SK-N-SH treated with all-trans-retinoic acid at 6 μM for 48 hours (cell line): ENCODE measurements around the gene PPP4R1.

Experiments
- ARNTL ChIP-seq: fragments of 450-650 bp; formaldehyde crosslinking; IDR thresholded peaks from 2 replicates; pipeline ENCODE4 v1.5.0; 2020; ENCODE audit warnings: low read depth, mild to moderate bottlenecking, moderate library complexity, borderline replicate concordance
- ISL1 ChIP-seq: fragments of 250-450 bp; sonication (Bioruptor Pico); IDR thresholded peaks from 2 replicates; pipeline ENCODE4 v2.1.2; 2022; ENCODE audit warnings: mild to moderate bottlenecking, moderate library complexity
- PPARA ChIP-seq: fragments of 250-450 bp; sonication (Bioruptor Pico); IDR thresholded peaks from 2 replicates; pipeline ENCODE4 v1.5.0; 2020; ENCODE audit warnings: mild to moderate bottlenecking, borderline replicate concordance
- RARB ChIP-seq: fragments of 250-450 bp; sonication (Bioruptor Pico); IDR thresholded peaks from 2 replicates; pipeline ENCODE4 v1.8.0; 2021; ENCODE audit warnings: mild to moderate bottlenecking, moderate library complexity
- SNAI2 ChIP-seq: fragments of 250-450 bp; sonication (Bioruptor Pico); IDR thresholded peaks from 2 replicates; pipeline ENCODE4 v1.5.0; 2020; ENCODE audit warnings: mild to moderate bottlenecking, moderate library complexity
- TOX ChIP-seq: fragments of 250-450 bp; sonication (Bioruptor Pico); IDR thresholded peaks from 2 replicates; pipeline ENCODE4 v1.8.0; 2021; ENCODE audit warnings: mild to moderate bottlenecking, moderate library complexity, borderline replicate concordance
- ZC3H10 ChIP-seq: fragments of 250-450 bp; sonication (Bioruptor Pico); IDR thresholded peaks from 2 replicates; pipeline ENCODE4 v1.5.1; 2021; ENCODE audit warnings: mild to moderate bottlenecking, moderate library complexity
- ZFP3 ChIP-seq: fragments of 250-450 bp; sonication (Bioruptor Pico); IDR thresholded peaks from 2 replicates; pipeline ENCODE4 v1.5.0; 2020; ENCODE audit warnings: mild to moderate bottlenecking, moderate library complexity
- ZFP30 ChIP-seq: fragments of 450-650 bp; formaldehyde crosslinking; IDR thresholded peaks from 2 replicates; pipeline ENCODE4 v1.5.0; 2022; ENCODE audit warnings: mild to moderate bottlenecking, moderate library complexity
- ZNF8 ChIP-seq: fragments of 450-650 bp; formaldehyde crosslinking; IDR thresholded peaks from 2 replicates; pipeline ENCODE4 v1.5.0; 2020; ENCODE audit warnings: mild to moderate bottlenecking, moderate library complexity
- TF ChIP-seq, protein P1 (sequence below): fragments of 250-450 bp; sonication (Bioruptor Pico); IDR thresholded peaks from 2 replicates; pipeline ENCODE4 v1.5.1; 2020; ENCODE audit warnings: low read depth, mild to moderate bottlenecking, moderate library complexity
- TF ChIP-seq, protein P2 (sequence below): fragments of 250-450 bp; sonication (Bioruptor Pico); IDR thresholded peaks from 2 replicates; pipeline ENCODE4 v1.5.1; 2021; ENCODE audit warnings: mild to moderate bottlenecking, moderate library complexity
- TF ChIP-seq, protein P3 (sequence below): fragments of 250-450 bp; sonication (Bioruptor Pico); IDR thresholded peaks from 2 replicates; pipeline ENCODE4 v1.8.0; 2020; ENCODE audit warnings: mild to moderate bottlenecking, moderate library complexity, borderline replicate concordance

DNA sequence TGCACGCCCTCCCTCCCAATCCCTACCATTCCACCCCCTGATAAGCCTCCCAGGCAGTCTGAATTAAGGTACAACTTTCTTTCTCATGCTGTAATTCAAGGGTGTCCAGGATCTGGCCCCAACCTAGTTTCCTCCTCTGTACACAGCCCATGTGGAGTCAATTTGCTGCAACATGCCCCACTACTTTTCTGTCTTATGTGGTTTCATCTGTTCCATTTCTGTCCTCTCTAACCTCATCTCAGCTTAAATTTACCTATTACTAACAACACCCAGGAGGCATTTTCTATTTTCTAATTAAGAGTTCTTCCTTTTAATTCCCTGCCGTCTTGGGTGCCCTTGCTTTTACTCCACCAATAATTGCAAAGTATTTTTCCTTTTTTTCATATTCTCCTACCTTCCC is 10.0 kb downstream of the PPP4R1 start:
- no peak for TF ChIP-seq ZFP30
- no peak for TF ChIP-seq ZNF8 (CRISPR knock-in tag)
- TF ChIP-seq RARB (CRISPR knock-in tag): no peak
- TF ChIP-seq TOX: no peak
- TF ChIP-seq ZFP3 (CRISPR knock-in tag): no peak
- no peak for TF ChIP-seq ISL1
- no peak for TF ChIP-seq SNAI2 (CRISPR knock-in tag)
- TF ChIP-seq, protein P1, sequence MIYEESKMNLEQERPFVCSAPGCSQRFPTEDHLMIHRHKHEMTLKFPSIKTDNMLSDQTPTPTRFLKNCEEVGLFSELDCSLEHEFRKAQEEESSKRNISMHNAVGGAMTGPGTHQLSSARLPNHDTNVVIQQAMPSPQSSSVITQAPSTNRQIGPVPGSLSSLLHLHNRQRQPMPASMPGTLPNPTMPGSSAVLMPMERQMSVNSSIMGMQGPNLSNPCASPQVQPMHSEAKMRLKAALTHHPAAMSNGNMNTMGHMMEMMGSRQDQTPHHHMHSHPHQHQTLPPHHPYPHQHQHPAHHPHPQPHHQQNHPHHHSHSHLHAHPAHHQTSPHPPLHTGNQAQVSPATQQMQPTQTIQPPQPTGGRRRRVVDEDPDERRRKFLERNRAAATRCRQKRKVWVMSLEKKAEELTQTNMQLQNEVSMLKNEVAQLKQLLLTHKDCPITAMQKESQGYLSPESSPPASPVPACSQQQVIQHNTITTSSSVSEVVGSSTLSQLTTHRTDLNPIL (CRISPR knock-in tag): no peak
- TF ChIP-seq, protein P2, sequence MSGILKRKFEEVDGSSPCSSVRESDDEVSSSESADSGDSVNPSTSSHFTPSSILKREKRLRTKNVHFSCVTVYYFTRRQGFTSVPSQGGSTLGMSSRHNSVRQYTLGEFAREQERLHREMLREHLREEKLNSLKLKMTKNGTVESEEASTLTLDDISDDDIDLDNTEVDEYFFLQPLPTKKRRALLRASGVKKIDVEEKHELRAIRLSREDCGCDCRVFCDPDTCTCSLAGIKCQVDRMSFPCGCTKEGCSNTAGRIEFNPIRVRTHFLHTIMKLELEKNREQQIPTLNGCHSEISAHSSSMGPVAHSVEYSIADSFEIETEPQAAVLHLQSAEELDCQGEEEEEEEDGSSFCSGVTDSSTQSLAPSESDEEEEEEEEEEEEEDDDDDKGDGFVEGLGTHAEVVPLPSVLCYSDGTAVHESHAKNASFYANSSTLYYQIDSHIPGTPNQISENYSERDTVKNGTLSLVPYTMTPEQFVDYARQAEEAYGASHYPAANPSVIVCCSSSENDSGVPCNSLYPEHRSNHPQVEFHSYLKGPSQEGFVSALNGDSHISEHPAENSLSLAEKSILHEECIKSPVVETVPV (CRISPR knock-in tag): no peak
- no peak for TF ChIP-seq ARNTL
- no peak for TF ChIP-seq PPARA (CRISPR knock-in tag)
- TF ChIP-seq, protein P3, sequence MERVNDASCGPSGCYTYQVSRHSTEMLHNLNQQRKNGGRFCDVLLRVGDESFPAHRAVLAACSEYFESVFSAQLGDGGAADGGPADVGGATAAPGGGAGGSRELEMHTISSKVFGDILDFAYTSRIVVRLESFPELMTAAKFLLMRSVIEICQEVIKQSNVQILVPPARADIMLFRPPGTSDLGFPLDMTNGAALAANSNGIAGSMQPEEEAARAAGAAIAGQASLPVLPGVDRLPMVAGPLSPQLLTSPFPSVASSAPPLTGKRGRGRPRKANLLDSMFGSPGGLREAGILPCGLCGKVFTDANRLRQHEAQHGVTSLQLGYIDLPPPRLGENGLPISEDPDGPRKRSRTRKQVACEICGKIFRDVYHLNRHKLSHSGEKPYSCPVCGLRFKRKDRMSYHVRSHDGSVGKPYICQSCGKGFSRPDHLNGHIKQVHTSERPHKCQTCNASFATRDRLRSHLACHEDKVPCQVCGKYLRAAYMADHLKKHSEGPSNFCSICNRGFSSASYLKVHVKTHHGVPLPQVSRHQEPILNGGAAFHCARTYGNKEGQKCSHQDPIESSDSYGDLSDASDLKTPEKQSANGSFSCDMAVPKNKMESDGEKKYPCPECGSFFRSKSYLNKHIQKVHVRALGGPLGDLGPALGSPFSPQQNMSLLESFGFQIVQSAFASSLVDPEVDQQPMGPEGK (CRISPR knock-in tag): no peak
- TF ChIP-seq ZC3H10: no peak
